ENCODE results near the gene PSKH1. TPM values are rescaled to one million over a fixed set of nuclear protein-coding genes. Genes with fewer than 3 reads are reported as not detected.

PSKH1 gene
- total RNA-seq, 2 experiments from 2014 or later: 11.4 to 13.3 TPM

DNA sequence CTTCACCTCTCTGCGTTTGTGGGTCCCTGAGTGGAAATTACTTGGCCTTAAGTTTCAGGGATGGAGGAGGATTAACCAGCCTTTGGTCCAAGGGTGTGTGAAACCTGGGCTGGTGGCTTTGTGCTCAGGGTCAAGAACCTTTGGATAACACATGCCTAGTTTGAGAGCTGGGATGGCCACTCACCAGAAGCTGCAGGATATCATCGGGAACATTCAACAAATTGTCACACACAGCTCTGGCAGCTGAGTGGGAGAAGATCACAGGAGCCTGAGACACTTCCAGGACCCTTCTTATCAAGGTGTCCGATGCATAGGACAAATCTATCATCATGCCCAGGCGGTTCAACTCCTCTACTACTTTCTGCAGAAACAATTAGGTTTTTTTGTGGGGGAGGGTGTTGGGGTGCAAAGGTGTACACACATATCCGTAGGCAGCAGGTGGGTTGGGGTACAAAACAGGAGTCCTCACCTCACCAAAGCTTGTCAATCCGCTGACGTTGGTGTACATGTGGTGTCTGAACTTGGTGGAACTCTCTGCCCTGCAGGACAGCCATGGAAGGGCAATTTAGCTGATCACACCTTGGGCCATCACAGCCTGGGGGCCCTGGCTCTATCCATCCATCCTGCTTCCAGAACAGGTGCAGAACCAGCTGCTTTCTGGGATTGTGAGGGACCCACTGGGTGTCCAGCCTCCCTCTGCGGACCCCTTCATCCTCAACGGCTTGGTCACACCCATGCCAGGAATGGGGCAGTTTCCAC lies 84.6 kb downstream of the PSKH1 start:
- intact Hi-C loops (cut with DNase I, micrococcal nuclease): no loop called here
- Histone ChIP-seq H3K36me3 (ENCODE audit: insufficient read depth, low read length) (no peaks in the 10 kb centered on the region), H3K4me1 (ENCODE audit: insufficient read depth, low read length) (no peaks in the 10 kb centered on the region), H3K27me3 (ENCODE audit: control insufficient read depth in 1 of 2, insufficient read depth in 2 of 2, low read length in 2 of 2) (no peaks in the 10 kb centered on the region), H3K9me3 (ENCODE audit: control insufficient read depth in 1 of 2, insufficient read depth in 1 of 2, low read length in 2 of 2) (no peaks in the 10 kb centered on the region), H3K4me3 (ENCODE audit: low read length) (no peak overlapping the region), H3K27ac (ENCODE audit: low read depth in 1 of 2, low read length in 2 of 2) (no peak overlapping the region)
- Mint-ChIP-seq H3K9me3 (no peaks in the 10 kb centered on the region), H3K27ac (no peak overlapping the region), H3K4me1 (ENCODE audit: low read depth) (peaks cover 1% of the 10 kb centered on the region), H3K36me3 (ENCODE audit: low read depth) (no peaks in the 10 kb centered on the region), H3K4me3 (no peak overlapping the region), H3K27me3 (no peaks in the 10 kb centered on the region)
- ATAC-seq (ENCODE audit: poor library complexity) (no peak), DNase-seq (peak in 1 of 14 experiments; percentile 3)
- ChIA-PET CTCF (no interaction called here), POLR2A (no interaction called here)
- TF ChIP-seq, protein P1, sequence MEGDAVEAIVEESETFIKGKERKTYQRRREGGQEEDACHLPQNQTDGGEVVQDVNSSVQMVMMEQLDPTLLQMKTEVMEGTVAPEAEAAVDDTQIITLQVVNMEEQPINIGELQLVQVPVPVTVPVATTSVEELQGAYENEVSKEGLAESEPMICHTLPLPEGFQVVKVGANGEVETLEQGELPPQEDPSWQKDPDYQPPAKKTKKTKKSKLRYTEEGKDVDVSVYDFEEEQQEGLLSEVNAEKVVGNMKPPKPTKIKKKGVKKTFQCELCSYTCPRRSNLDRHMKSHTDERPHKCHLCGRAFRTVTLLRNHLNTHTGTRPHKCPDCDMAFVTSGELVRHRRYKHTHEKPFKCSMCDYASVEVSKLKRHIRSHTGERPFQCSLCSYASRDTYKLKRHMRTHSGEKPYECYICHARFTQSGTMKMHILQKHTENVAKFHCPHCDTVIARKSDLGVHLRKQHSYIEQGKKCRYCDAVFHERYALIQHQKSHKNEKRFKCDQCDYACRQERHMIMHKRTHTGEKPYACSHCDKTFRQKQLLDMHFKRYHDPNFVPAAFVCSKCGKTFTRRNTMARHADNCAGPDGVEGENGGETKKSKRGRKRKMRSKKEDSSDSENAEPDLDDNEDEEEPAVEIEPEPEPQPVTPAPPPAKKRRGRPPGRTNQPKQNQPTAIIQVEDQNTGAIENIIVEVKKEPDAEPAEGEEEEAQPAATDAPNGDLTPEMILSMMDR (IDR thresholded peaks at IDR 0.05): no peak

Other genes starting within 250 kb of the PSKH1 start
- gene CARMIL2, start 248.1 kb upstream of the PSKH1 start, total RNA-seq: 100 to 1,000 TPM; 147 to 148 TPM
- gene ACD, start 233.0 kb upstream of the PSKH1 start, total RNA-seq: 10 to 100 TPM; 21.6 to 26.0 TPM
- gene PARD6A, start 232.3 kb upstream of the PSKH1 start, total RNA-seq: 1 to 10 TPM; 4.5 to 4.7 TPM
- gene ENKD1, start 226.5 kb upstream of the PSKH1 start, total RNA-seq: 1 to 10 TPM; 2.0 to 3.5 TPM
- gene C16orf86, start 226.4 kb upstream of the PSKH1 start, total RNA-seq: 1 to 10 TPM; 2.0 to 2.4 TPM
- 1 to 10 TPM; 2.8 to 3.7 TPM for gene GFOD2, start 173.9 kb upstream of the PSKH1 start, total RNA-seq
- 10 to 100 TPM; 12.0 to 13.6 TPM for gene RANBP10, start 86.7 kb upstream of the PSKH1 start, total RNA-seq
- under 1 TPM; 0.52 to 0.61 TPM for gene TSNAXIP1, start 86.4 kb upstream of the PSKH1 start, total RNA-seq
- 10 to 100 TPM; 31.2 to 32.1 TPM for gene THAP11, start 50.9 kb upstream of the PSKH1 start, total RNA-seq
- gene NUTF2, start 46.3 kb upstream of the PSKH1 start, total RNA-seq: 10 to 100 TPM; 24.0 to 25.7 TPM
- gene CENPT, start 45.6 kb upstream of the PSKH1 start, total RNA-seq: 10 to 100 TPM; 77.5 to 84.1 TPM
- gene EDC4, start 20.2 kb upstream of the PSKH1 start, total RNA-seq: 100 to 1,000 TPM; 134 to 145 TPM
- gene NRN1L, start 8.4 kb upstream of the PSKH1 start, total RNA-seq: 1 to 10 TPM; 2.9 to 4.4 TPM
- gene CTRL, start 38.6 kb downstream of the PSKH1 start, total RNA-seq: 10 to 100 TPM; 18.3 to 19.5 TPM
- 10 to 100 TPM; 68.7 to 71.6 TPM for gene PSMB10, start 43.6 kb downstream of the PSKH1 start, total RNA-seq
- 1 to 10 TPM; 5.9 to 6.3 TPM for gene LCAT, start 50.9 kb downstream of the PSKH1 start, total RNA-seq
- gene SLC12A4, start 75.4 kb downstream of the PSKH1 start, total RNA-seq: 10 to 100 TPM; 15.1 to 17.7 TPM
- gene DPEP3, start 87.2 kb downstream of the PSKH1 start, total RNA-seq: under 1 TPM; 0.53 to 0.63 TPM
- 10 to 100 TPM; 42.2 to 43.5 TPM for gene DPEP2, start 106.2 kb downstream of the PSKH1 start, total RNA-seq
- not detected for gene DPEP2NB, start 122.7 kb downstream of the PSKH1 start, total RNA-seq
- 10 to 100 TPM; 18.9 to 19.4 TPM for gene DDX28, start 130.0 kb downstream of the PSKH1 start, total RNA-seq
- gene DUS2, start 130.0 kb downstream of the PSKH1 start, total RNA-seq: 10 to 100 TPM; 10.4 to 13.6 TPM
- 10 to 100 TPM; 84.8 to 94.4 TPM for gene NFATC3, start 192.1 kb downstream of the PSKH1 start, total RNA-seq

Data from CD4-positive, alpha-beta T cell (primary cell).